Neural progenitor cell (in vitro differentiated cells): ENCODE results near the gene CCSER2.
A peak's percentile ranks its signal among the peaks of the same experiment; 100 is the strongest.

Experiments used
- EZH2 ChIP-seq: fragments of 200-600 bp; sonication (generic); IDR thresholded peaks from 2 replicates; pipeline ENCODE4 v1.6.1; 2017; ENCODE audit warnings: antibody characterized with exemption, mild to moderate bottlenecking, moderate library complexity
- TF ChIP-seq, protein P1 (sequence below): fragments of 200-600 bp; sonication (generic); IDR thresholded peaks from 2 replicates; pipeline ENCODE4 v1.5.1; 2017; ENCODE audit warnings: antibody characterized with exemption, mild to moderate bottlenecking

DNA sequence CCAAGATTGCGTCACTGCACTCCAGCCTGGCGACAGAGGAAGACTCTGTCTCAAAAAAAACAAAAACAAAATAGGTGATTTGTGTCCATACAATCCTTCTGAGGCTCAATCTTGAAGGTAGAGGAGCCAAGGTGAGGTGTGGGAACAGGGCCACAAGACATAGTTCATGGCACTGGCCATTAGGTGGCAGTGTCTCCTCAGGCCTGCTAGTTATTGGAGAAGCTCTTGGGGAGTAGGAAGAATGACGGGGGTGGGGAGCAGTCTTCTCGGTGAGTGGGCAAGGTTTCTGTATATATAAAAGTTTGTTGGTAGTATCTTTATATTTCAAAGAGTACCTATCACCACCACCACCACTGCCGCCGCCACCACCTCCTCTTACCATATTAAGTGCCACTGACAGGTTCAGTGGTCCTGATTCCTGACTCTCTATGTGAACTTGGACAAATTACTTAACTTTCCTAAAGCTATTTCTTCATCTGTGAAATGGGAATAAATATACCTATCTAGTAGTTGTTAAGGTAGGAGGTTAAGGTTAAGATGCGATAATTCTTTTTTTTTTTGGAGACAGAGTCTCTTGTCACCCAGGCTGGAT, 24.0 kb downstream of the CCSER2 start:
- TF ChIP-seq, protein P1, sequence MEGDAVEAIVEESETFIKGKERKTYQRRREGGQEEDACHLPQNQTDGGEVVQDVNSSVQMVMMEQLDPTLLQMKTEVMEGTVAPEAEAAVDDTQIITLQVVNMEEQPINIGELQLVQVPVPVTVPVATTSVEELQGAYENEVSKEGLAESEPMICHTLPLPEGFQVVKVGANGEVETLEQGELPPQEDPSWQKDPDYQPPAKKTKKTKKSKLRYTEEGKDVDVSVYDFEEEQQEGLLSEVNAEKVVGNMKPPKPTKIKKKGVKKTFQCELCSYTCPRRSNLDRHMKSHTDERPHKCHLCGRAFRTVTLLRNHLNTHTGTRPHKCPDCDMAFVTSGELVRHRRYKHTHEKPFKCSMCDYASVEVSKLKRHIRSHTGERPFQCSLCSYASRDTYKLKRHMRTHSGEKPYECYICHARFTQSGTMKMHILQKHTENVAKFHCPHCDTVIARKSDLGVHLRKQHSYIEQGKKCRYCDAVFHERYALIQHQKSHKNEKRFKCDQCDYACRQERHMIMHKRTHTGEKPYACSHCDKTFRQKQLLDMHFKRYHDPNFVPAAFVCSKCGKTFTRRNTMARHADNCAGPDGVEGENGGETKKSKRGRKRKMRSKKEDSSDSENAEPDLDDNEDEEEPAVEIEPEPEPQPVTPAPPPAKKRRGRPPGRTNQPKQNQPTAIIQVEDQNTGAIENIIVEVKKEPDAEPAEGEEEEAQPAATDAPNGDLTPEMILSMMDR = peak; percentile 75
- no peak for TF ChIP-seq EZH2
